Duodenal mucosa (tissue), 2 donors: Measurements from ENCODE around the gene AJAP1.
"Not testable (repeated sequence)": the region's sequence is repeated elsewhere in the genome, so short reads cannot be mapped to it uniquely, and the experiment has no call there.

Source experiments
- H3K27ac ChIP-seq: one replicate; pipeline ENCODE4 v1.7.0; 2013; ENCODE audit warnings: low read depth, low read length
- H3K27me3 ChIP-seq, 2 donors: one replicate each; pipeline ENCODE4 v1.7.0; 2013; ENCODE audit warnings: low read length in 2 of 2, control low read depth in 1 of 2; ENCODE audit not compliant: insufficient read depth in 2 of 2, control insufficient read depth in 1 of 2
- H3K36me3 ChIP-seq, 2 donors: one replicate each; pipeline ENCODE4 v1.7.0; 2013; ENCODE audit warnings: low read length in 2 of 2, control low read depth in 1 of 2; ENCODE audit not compliant: insufficient read depth in 2 of 2, control insufficient read depth in 1 of 2
- H3K4me1 ChIP-seq, 2 donors: one replicate each; pipeline ENCODE4 v1.7.0; 2013; ENCODE audit warnings: low read length in 2 of 2, control low read depth in 1 of 2; ENCODE audit not compliant: insufficient read depth in 2 of 2, control insufficient read depth in 1 of 2
- H3K4me3 ChIP-seq, 2 donors: one replicate each; pipeline ENCODE4 v1.7.0; 2013; ENCODE audit warnings: low read length in 2 of 2, low read depth in 1 of 2
- H3K9ac ChIP-seq, 2 donors: one replicate each; pipeline ENCODE4 v1.7.0; 2013; ENCODE audit warnings: low read length in 2 of 2, low read depth in 1 of 2
- H3K9me3 ChIP-seq, 2 donors: one replicate each; pipeline ENCODE4 v1.7.0; 2013; ENCODE audit warnings: low read length in 2 of 2, control low read depth in 1 of 2; ENCODE audit not compliant: control insufficient read depth in 1 of 2

AJAP1 gene

GRCh38 chr1:4617506-4617905 lies 36.9 kb upstream of the AJAP1 start:
- Histone ChIP-seq H3K4me3 (no peak overlapping the region), H3K36me3 (no peaks in the 10 kb centered on the region), H3K27me3 (no peaks in the 10 kb centered on the region), H3K27ac (no peak overlapping the region), H3K9me3 (no peaks in the 10 kb centered on the region), H3K4me1 (no peaks in the 10 kb centered on the region), H3K9ac (no peak overlapping the region)

- H3K4me3 ChIP-seq, H3K9ac ChIP-seq, H3K27ac ChIP-seq, H3K4me1 ChIP-seq, H3K27me3 ChIP-seq, H3K9me3 ChIP-seq, H3K36me3 ChIP-seq: not testable (repeated sequence)
Measured at GRCh38 chr1:4618827-4619226, 35.6 kb upstream of the AJAP1 start.

- no peaks in the 10 kb centered on the region for H3K27me3 ChIP-seq
- no peaks in the 10 kb centered on the region for H3K4me1 ChIP-seq
- no peak overlapping the region for H3K4me3 ChIP-seq
- H3K9ac ChIP-seq = no peak overlapping the region
- no peaks in the 10 kb centered on the region for H3K36me3 ChIP-seq
- H3K9me3 ChIP-seq = no peaks in the 10 kb centered on the region
- no peak overlapping the region for H3K27ac ChIP-seq
Measured at GRCh38 chr1:4621646-4622045, 32.8 kb upstream of the AJAP1 start.

- Histone ChIP-seq H3K36me3 (no peaks in the 10 kb centered on the region), H3K27me3 (no peaks in the 10 kb centered on the region), H3K9me3 (no peaks in the 10 kb centered on the region), H3K4me1 (no peaks in the 10 kb centered on the region), H3K27ac (no peak overlapping the region), H3K4me3 (no peak overlapping the region), H3K9ac (no peak overlapping the region)
Measured at GRCh38 chr1:4622821-4623220, 31.6 kb upstream of the AJAP1 start.

GRCh38 chr1:4624141-4624715 lies 30.2 kb upstream of the AJAP1 start:
- H3K4me3 ChIP-seq = no peak overlapping the region
- H3K9ac ChIP-seq = no peak overlapping the region
- no peaks in the 10 kb centered on the region for H3K9me3 ChIP-seq
- H3K27ac ChIP-seq = no peak overlapping the region
- no peaks in the 10 kb centered on the region for H3K27me3 ChIP-seq
- no peaks in the 10 kb centered on the region for H3K36me3 ChIP-seq
- H3K4me1 ChIP-seq = no peaks in the 10 kb centered on the region

GRCh38 chr1:4624801-4625200 lies 29.6 kb upstream of the AJAP1 start:
- no peaks in the 10 kb centered on the region for H3K36me3 ChIP-seq
- no peaks in the 10 kb centered on the region for H3K4me1 ChIP-seq
- H3K27me3 ChIP-seq = no peaks in the 10 kb centered on the region
- no peak overlapping the region for H3K27ac ChIP-seq
- H3K4me3 ChIP-seq = no peak overlapping the region
- H3K9me3 ChIP-seq = no peaks in the 10 kb centered on the region
- no peak overlapping the region for H3K9ac ChIP-seq

DNA sequence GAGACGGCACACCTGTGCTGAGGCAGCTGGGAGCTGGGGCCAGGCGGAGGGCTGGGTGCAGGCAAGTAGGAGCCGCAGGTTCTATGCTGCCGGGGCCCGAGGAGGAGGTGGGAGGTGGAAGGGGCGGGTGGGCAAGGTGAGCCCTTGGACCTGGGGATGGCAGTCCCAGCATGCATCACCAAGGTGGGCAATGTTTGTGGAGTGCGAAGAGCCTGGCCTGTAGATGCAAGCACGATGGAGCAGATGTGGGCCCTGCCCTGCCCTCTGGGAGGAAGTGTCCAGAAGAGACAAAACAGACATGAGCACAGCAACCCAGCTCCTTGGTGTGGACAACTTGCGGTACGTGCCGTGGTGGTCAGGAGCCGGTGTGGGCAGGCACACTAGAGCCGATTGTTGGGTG lies 28.3 kb upstream of the AJAP1 start:
- Histone ChIP-seq H3K27ac (no peak overlapping the region), H3K9me3 (no peaks in the 10 kb centered on the region)

GRCh38 chr1:4626560-4627319 lies 27.7 kb upstream of the AJAP1 start:
- H3K36me3 ChIP-seq = no peaks in the 10 kb centered on the region
- no peaks in the 10 kb centered on the region for H3K9me3 ChIP-seq
- no peak overlapping the region for H3K9ac ChIP-seq
- no peaks in the 10 kb centered on the region for H3K4me1 ChIP-seq
- H3K4me3 ChIP-seq = no peak overlapping the region
- no peak overlapping the region for H3K27ac ChIP-seq
- no peaks in the 10 kb centered on the region for H3K27me3 ChIP-seq

More for the DNA sequence above, 28.3 kb upstream of the AJAP1 start:
- Histone ChIP-seq H3K27me3 (no peaks in the 10 kb centered on the region), H3K9ac (no peak overlapping the region), H3K36me3 (no peaks in the 10 kb centered on the region), H3K4me3 (no peak overlapping the region), H3K4me1 (no peaks in the 10 kb centered on the region)

GRCh38 chr1:4627353-4627752 lies 27.1 kb upstream of the AJAP1 start:
- H3K4me1 ChIP-seq = no peaks in the 10 kb centered on the region
- H3K27me3 ChIP-seq = no peaks in the 10 kb centered on the region
- no peaks in the 10 kb centered on the region for H3K36me3 ChIP-seq
- no peak overlapping the region for H3K4me3 ChIP-seq
- H3K27ac ChIP-seq = no peak overlapping the region
- H3K9ac ChIP-seq = no peak overlapping the region
- H3K9me3 ChIP-seq = no peaks in the 10 kb centered on the region

DNA sequence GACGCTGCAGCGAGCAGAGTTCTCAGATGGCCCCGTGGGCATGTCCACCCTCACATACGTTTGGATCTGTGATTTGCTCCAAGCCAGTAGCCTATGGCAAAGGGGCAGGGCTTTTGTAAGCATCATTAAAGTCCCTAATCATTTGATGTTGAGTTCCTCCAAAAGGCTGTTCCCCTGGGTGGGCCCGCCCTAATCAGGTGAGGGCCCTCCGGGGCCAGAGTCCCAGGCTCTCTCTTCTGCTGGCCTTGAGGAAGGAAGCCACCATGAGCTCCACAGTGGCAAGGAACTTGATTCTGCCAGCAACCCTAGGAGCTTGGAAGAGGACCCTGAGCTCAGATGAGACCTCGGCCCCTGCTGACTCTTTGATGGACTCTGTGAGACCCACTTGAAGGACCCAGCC lies 25.4 kb upstream of the AJAP1 start:
- no peaks in the 10 kb centered on the region for H3K36me3 ChIP-seq
- H3K9ac ChIP-seq = no peak overlapping the region
- H3K27me3 ChIP-seq = no peaks in the 10 kb centered on the region
- H3K4me3 ChIP-seq = no peak overlapping the region
- H3K9me3 ChIP-seq = no peaks in the 10 kb centered on the region
- no peaks in the 10 kb centered on the region for H3K4me1 ChIP-seq
- no peak overlapping the region for H3K27ac ChIP-seq
